SK-N-SH (cell line): Measurements from ENCODE around the gene KLK14.

Experiments used
- CTCF ChIP-seq: fragments of 200-600 bp; sonication (generic); IDR thresholded peaks from 2 replicates; pipeline ENCODE4 v1.6.1; 2017; ENCODE audit warnings: antibody characterized with exemption, mild to moderate bottlenecking, moderate library complexity
- JUND ChIP-seq: IDR thresholded peaks from 2 replicates; pipeline ENCODE4 v1.4.0; 2012

GRCh38 chr19:51059715-51060114 is 23.0 kb downstream of the KLK14 start:
- no peak for TF ChIP-seq CTCF
- TF ChIP-seq JUND, result no peak
